Measurements from ENCODE around the gene CUX1. TPM values are rescaled to one million over a fixed set of nuclear protein-coding genes. Genes with fewer than 3 reads are reported as not detected.
A peak's percentile ranks its signal among the peaks of the same experiment; 100 is the strongest.

CUX1 gene
- total RNA-seq, 1 experiment from 2014 or later: 53.5 TPM

DNA sequence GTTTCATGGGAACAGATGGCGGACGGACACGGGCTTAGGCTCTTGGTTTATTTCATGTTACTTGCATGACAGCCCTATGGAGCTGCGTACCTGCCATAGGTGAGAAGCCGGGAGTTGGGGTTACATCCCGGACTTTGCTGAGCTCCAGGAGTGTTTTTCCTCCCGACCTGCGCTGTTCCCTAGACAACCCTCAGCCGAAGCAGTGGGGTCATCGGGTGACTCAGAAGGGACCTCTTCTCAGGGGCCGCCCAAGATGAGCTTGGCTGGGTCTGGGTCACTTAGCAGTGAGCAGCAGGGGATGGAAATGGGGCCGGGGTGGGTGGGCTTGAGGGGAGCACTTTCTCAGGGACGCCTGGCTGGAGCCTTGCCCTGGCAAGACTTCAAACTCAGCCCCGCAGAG lies 11.9 kb downstream of the CUX1 start:
- Histone ChIP-seq H3K27me3 (ENCODE audit: insufficient read depth, low read length) (no peaks in the 10 kb centered on the region), H3K4ac (ENCODE audit: low read depth, low read length) (no peak overlapping the region), H3K27ac (ENCODE audit: insufficient read length, low read depth, low read length) (no peak overlapping the region), H3K9ac (ENCODE audit: extremely low read depth, insufficient read length, low read length) (no peak overlapping the region), H2BK12ac (ENCODE audit: insufficient read length, low read depth, low read length) (no peak overlapping the region), H4K20me1 (ENCODE audit: control insufficient read depth, insufficient read depth, insufficient read length) (peaks cover 3% of the 10 kb centered on the region), H3K23me2 (ENCODE audit: insufficient read length, low read depth, low read length, poor library complexity, severe bottlenecking) (no peaks in the 10 kb centered on the region), H3K79me2 (ENCODE audit: insufficient read depth, low read length) (peaks cover 81% of the 10 kb centered on the region; the same call in 1 of the 2 replicates), H3K18ac (ENCODE audit: insufficient read length, low read depth, low read length) (no peak overlapping the region), H3K56ac (ENCODE audit: insufficient read length, low read depth, low read length) (no peak overlapping the region), H4K5ac (ENCODE audit: insufficient read length, low read depth, low read length) (no peak overlapping the region), H2AFZ (ENCODE audit: low read length) (no peak overlapping the region), H3K79me1 (ENCODE audit: insufficient read depth, low read depth, low read length, poor library complexity, severe bottlenecking) (peaks cover 5% of the 10 kb centered on the region), H3K9me3 (ENCODE audit: control insufficient read depth, low read depth, low read length) (no peaks in the 10 kb centered on the region), H2BK20ac (ENCODE audit: low read depth, low read length, poor library complexity, severe bottlenecking) (no peak overlapping the region), H2AK5ac (ENCODE audit: insufficient read length, low read length) (no peak overlapping the region), H3K14ac (ENCODE audit: insufficient read depth, low read length) (no peak overlapping the region), H4K8ac (replicated peaks; ENCODE audit: insufficient read length, low read depth, low read length) (no peak overlapping the region), H4K91ac (ENCODE audit: insufficient read length, low read depth, low read length) (no peak overlapping the region), H3K23ac (ENCODE audit: insufficient read length, low read depth, low read length) (no peak overlapping the region), H2BK5ac (ENCODE audit: insufficient read length, low read length) (no peak overlapping the region), H3T11ph (ENCODE audit: low read length) (no peak overlapping the region), H2BK15ac (ENCODE audit: low read depth, low read length) (no peak overlapping the region), H3K4me1 (ENCODE audit: insufficient read depth, low read length) (no peaks in the 10 kb centered on the region; the same call in 1 of the 2 replicates), H2BK120ac (ENCODE audit: low read depth, low read length, poor library complexity, severe bottlenecking) (no peak overlapping the region), H3K4me2 (ENCODE audit: insufficient read depth, insufficient read length, low read length) (no peak overlapping the region)
- no peaks in the 10 kb centered on the region for H3K9me3 Mint-ChIP-seq
- TF ChIP-seq, protein P1, sequence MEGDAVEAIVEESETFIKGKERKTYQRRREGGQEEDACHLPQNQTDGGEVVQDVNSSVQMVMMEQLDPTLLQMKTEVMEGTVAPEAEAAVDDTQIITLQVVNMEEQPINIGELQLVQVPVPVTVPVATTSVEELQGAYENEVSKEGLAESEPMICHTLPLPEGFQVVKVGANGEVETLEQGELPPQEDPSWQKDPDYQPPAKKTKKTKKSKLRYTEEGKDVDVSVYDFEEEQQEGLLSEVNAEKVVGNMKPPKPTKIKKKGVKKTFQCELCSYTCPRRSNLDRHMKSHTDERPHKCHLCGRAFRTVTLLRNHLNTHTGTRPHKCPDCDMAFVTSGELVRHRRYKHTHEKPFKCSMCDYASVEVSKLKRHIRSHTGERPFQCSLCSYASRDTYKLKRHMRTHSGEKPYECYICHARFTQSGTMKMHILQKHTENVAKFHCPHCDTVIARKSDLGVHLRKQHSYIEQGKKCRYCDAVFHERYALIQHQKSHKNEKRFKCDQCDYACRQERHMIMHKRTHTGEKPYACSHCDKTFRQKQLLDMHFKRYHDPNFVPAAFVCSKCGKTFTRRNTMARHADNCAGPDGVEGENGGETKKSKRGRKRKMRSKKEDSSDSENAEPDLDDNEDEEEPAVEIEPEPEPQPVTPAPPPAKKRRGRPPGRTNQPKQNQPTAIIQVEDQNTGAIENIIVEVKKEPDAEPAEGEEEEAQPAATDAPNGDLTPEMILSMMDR (conservative IDR thresholded peaks at IDR 0.05): no peak
- H3K4me1 Mint-ChIP-seq: peaks cover 35 to 48% of the 10 kb centered on the region in 2 experiments
- no peak for DNase-seq
- no peaks in the 10 kb centered on the region for H3K27me3 Mint-ChIP-seq (ENCODE audit: low read depth)
- peaks cover 5 to 12% (median 6%) of the 10 kb centered on the region in 3 experiments; a peak in 6 of 7 replicates for H3K36me3 Mint-ChIP-seq (ENCODE audit: insufficient read depth in 1 of 3, low read depth in 3 of 3)
- H3K27ac Mint-ChIP-seq: peak overlapping the region; percentile 15 to 44 (median 41); a peak in 3 of 7 replicates
- no CpG with 5 or more reads among the region's 14 CpGs for WGBS (ENCODE audit: extremely low coverage, insufficient read length, low lambda C conversion rate)
- no peak overlapping the region for H3K4me3 Mint-ChIP-seq

Data from H9 (cell line).